T-helper 1 cell treated with Interleukin-12 subunit alpha and Interleukin-12 subunit beta and Interleukin-4 antibody, amounts not matched to agents 30 ng/mL and 1 ng/mL, for 36 hours (primary cell): Measurements from ENCODE around the gene C3orf52. TPM values are rescaled to one million over a fixed set of nuclear protein-coding genes. Genes with fewer than 3 reads are reported as not detected.

Source experiments
- intact Hi-C: fragments of 100-400 bp; cut with micrococcal nuclease; formaldehyde crosslinking; loops from one replicate; pipeline ENCODE4 v1.15.1; 2024
- total RNA-seq: library from RNA; stranded (reverse); gene quantifications from 2 replicates; pipeline ENCODE4 v1.2.3, GENCODE V29; 2022

C3orf52 gene
- total RNA-seq, 1 donor from 2014 or later = 10.1 TPM

DNA sequence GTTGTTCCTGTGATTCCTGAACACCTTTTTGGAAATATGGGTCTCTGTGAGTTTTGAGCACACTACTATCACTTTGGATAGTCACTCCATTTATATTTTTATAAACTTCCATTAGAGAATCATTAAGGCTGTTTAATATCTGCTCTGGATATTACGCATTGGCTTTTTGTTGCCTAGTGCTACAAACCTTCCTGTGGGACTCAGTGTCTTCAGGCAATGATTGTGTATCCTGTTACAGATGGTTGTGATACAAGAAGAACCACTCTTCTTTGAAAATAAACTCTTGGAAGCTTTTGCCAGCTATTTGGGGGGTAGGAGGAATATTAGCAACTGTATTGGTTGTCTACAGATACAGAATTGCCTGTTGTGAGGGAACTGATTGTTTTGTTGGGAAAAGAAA, 31.2 kb downstream of the C3orf52 start:
- intact Hi-C loops = no loop called here

DNA sequence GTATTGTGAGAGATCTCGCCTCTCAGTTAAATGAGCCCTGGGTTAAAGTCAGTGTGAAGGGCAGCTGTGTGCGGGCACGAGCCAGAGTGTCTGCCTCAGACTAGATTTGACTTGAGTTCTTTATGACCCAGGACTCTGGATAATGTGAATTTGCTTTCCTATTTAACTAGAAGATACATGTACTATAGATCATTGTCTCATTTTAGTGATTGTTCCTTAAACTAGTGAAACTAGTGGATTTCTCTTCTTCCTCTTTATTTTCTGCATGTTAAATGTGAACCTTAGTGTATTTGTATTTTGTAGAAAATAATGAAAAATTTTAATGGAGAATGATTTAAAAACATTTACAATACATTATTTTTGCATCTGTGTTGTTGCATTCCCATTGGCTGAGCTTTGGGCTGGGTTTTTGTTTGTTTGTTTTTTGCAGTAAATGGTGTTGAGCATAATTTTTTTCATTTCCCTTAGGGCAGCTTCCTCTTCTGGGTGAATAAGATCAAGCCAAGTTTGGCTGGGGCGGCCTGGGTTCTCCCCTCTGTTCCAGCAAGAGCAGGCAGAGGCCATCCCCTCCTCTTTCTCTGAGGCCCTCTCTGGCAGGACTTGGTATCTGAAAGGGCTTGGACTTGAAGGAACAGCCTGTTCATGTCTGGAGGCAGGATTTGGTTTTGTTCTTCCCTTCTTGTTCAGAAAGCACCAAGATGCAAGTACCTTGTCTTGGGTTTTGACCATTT, 31.8 kb downstream of the C3orf52 start:
- intact Hi-C loops = no loop called here

DNA sequence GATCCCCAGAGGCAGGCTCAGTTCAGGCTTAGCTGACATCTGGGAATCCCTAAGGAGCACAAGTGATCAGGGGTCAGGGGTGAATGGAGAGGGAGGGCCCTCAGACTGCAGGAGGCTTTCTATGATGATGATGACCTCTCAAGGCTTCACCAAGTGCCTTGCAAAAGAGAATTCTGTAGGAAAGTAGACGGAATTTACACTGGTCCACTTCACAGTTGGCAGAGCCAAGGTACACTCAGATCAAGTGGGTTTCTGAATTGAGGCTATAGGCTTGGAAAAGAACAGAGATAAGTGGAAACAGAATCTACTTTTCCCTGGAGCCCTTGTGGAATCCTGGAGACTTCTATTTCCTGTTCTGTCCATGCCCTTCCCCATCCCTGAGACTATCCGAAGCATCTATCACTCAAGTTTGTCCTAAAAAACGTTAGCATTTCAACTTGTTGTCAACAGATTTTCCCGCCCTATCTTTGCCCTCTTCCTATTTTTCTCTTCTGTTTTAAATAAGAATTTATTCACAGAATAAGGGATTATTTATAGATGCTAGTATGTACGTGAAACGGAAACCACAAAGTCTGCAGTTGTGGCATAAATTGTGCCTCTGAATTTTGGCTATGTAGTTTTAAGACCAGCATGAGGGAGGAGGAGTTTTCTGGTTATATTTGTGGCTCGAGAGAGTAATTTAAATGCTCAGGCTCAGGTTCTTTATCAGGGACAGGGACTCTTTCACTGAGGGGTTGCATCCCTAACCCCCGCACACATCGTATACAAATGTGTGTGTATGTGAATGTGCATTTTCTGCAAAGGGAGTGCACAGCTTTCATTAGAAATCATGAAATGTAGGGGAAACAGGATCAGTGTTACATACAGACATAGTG, 34.0 kb downstream of the C3orf52 start:
- intact Hi-C loops = no loop called here

GRCh38 chr3:112121577-112122547, 35.7 kb downstream of the C3orf52 start:
- intact Hi-C loops = no loop called here

- intact Hi-C loops = no loop called here
Observed at GRCh38 chr3:112122870-112123269, 36.7 kb downstream of the C3orf52 start.

DNA sequence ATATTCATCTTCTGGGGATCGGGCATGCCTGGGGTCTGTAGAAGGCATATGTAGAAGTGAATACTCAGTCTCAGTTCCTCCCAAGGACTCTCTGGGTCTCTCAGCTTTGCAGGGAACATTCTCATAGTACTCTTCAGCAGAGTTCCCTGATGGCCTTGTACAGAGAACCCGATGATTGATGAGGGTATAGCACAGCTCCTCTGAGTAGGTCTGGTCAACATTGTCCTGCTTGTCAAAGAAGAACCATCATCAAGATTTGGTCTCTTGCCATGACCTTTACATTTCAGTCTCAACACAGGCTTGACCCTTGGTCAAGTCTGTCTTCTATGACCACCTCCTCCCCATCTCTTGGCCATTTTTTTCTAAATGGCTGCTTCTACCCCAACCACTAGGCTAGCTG, 37.4 kb downstream of the C3orf52 start:
- intact Hi-C loops = no loop called here

DNA sequence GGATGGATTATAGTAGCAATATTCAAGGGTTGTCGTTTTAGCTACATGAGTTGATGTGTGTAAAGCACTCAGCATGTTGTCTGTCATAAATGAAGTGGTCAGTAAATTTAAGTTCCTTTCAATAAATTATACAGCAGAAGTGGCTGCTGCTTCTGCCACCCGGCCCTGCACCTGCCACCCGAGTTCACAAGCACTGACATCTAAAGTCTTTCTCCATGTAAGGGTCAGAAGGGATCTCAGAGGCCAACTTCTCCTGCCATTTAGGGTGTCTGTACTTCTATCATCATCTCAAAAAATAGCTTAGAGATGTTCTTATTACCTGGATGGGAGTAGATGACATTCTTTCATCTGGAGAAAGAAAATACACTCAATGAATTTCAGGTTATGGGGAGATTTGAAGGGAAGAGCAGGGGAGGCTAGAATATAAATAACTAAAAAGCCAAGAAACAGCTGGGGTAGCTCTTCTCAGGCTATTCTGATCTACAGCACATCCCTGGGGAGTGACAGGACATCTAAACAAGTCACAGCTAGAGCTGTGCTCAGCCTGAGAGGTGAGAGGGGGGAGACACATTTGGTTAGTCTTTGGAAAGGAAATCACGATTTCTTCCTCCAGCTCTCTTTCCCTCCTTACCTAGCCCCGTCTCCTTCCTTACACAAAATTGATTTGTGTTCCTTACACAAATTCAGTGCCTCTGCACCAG, 38.9 kb downstream of the C3orf52 start:
- intact Hi-C loops = loop anchor here (5.0 kb wide), 2 partner anchors 518 to 552 kb away; no protein-coding TSS in a partner anchor

DNA sequence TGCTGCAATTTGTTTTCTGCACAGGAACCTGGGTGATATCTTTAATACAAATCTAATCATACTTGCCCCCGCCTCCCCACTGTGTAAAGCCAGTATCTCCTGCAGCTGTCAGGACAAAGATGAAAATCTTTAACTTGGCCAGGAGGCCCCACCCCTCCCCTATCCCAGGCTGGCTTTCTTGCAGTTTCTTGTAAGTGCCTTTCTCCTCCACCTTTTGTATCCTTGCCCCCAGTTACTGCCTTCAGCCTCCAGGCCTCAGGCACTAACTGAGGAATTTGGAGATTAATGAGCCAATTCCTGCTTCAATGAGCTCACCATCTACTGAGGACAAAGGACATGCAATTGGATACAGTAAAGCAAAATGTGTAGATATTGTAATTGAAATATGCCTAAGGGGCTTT, 40.3 kb downstream of the C3orf52 start:
- intact Hi-C loops = loop anchor here (5.0 kb wide), 2 partner anchors 519 to 551 kb away; no protein-coding TSS in a partner anchor

- intact Hi-C loops = loop anchor here (5.0 kb wide), 2 partner anchors 521 to 549 kb away; no protein-coding TSS in a partner anchor
Observed at GRCh38 chr3:112127522-112128494, 41.6 kb downstream of the C3orf52 start.

- intact Hi-C loops = loop anchor here (1.0 to 5.0 kb wide), 3 partner anchors 57 to 548 kb away; no protein-coding TSS in a partner anchor
Observed at GRCh38 chr3:112128843-112129727, 42.9 kb downstream of the C3orf52 start.

GRCh38 chr3:112129925-112130637, 43.9 kb downstream of the C3orf52 start:
- intact Hi-C loops = loop anchor here (1.0 to 10.0 kb wide), 5 partner anchors 58 to 1617 kb away; partner anchors contain the start of genes ATP6V1A and NAA50

DNA sequence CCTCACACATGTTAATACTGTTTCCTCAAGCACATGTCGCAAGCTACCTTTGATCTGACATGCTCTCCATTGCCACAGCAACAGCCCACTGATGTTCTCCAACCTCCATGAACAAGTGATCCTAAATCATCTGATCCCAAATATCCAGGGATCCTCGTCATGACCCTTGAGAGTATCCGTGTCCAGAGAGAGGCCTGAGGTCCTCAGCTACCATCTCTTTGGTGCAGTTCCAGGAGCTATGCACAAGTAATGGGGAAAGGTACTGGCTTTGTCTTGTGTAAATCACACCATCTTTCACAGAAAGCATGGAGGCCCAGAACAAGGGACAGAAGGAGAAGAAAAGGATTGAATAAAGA, 44.4 kb downstream of the C3orf52 start:
- intact Hi-C loops = loop anchor here (5.0 to 10.0 kb wide), 2 partner anchors 874 to 1617 kb away; partner anchors contain the start of genes ATP6V1A and NAA50

DNA sequence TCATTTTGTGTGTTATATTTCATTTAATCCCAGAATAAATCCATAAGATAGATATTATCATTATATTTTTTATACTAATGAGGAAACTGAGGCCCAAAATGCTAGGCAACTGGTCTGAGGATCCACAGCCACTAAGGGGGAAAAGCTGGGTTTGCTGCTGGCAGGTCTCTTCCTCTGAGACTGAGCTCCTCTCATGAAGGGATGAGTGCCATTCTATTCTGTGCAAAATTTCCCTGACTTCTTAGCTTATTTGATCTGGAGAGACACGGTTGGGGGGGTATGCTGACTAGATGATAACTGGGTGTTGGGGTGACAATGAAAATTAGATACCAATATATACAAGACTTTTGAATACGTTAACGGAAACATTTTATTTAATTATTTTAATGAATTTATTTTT, 44.9 kb downstream of the C3orf52 start:
- intact Hi-C loops = loop anchor here (5.0 to 10.0 kb wide), 2 partner anchors 874 to 1616 kb away; partner anchors contain the start of genes ATP6V1A and NAA50

- intact Hi-C loops = loop anchor here (2.0 to 10.0 kb wide), 6 partner anchors 19 to 1615 kb away; partner anchors contain the start of genes ATP6V1A, C3orf52, NAA50 and SLC35A5
Observed at GRCh38 chr3:112132088-112132487, 45.9 kb downstream of the C3orf52 start.

GRCh38 chr3:112132554-112132953, 46.4 kb downstream of the C3orf52 start:
- intact Hi-C loops = loop anchor here (2.0 to 10.0 kb wide), 6 partner anchors 20 to 1615 kb away; partner anchors contain the start of genes ATP6V1A, C3orf52, NAA50 and SLC35A5

GRCh38 chr3:112132975-112133448, 46.8 kb downstream of the C3orf52 start, which contains the start of gene GCSAM:
GCSAM (minus strand) TSS chr3:112133248; CDS start chr3:112133120, 128 bp downstream.
- intact Hi-C loops = loop anchor here (1.0 to 10.0 kb wide), 7 partner anchors 10 to 1614 kb away; partner anchors contain the start of genes ATP6V1A, C3orf52, NAA50 and SLC35A5
